MM.1S (cell line): ENCODE measurements around the gene RBP5.

ENCODE experiments used
- DNase-seq: peaks from one replicate; pipeline ENCODE4 v3.0.0-alpha.2; 2015
- H2AFZ ChIP-seq: fragments of 300-600 bp; sonication (generic); 2 replicates; pipeline ENCODE4 v1.6.0; 2016; ENCODE audit warnings: antibody characterized with exemption, low read length
- H3F3A ChIP-seq: fragments of 300-600 bp; sonication (generic); 2 replicates; pipeline ENCODE4 v1.6.1; 2016; ENCODE audit warnings: mild to moderate bottlenecking, antibody characterized with exemption, low read length, moderate library complexity, mixed read lengths; ENCODE audit not compliant: insufficient read depth
- H3K27ac ChIP-seq: fragments of 300-600 bp; sonication (generic); 2 replicates; pipeline ENCODE4 v1.5.1; 2016; ENCODE audit warnings: mild to moderate bottlenecking, low read length
- H3K27me3 ChIP-seq: fragments of 300-600 bp; sonication (generic); replicated peaks from 2 replicates; pipeline ENCODE4 v1.6.0; 2016; ENCODE audit warnings: low read length; ENCODE audit not compliant: insufficient read depth
- H3K36me3 ChIP-seq: fragments of 300-600 bp; sonication (generic); replicated peaks from 2 replicates; pipeline ENCODE4 v1.6.1; 2016; ENCODE audit warnings: mild to moderate bottlenecking, low read length, mixed read lengths; ENCODE audit not compliant: insufficient read depth
- H3K4me1 ChIP-seq: fragments of 300-600 bp; sonication (generic); 2 replicates; pipeline ENCODE4 v1.6.1; 2016; ENCODE audit warnings: low read length, mixed read lengths
- H3K4me2 ChIP-seq: fragments of 300-600 bp; sonication (generic); 2 replicates; pipeline ENCODE4 v1.6.0; 2016; ENCODE audit warnings: low read depth, low read length
- H3K4me3 ChIP-seq: fragments of 300-600 bp; sonication (generic); 2 replicates; pipeline ENCODE4 v1.5.1; 2016; ENCODE audit warnings: low read length, mixed read lengths
- H3K79me2 ChIP-seq: fragments of 300-600 bp; sonication (generic); 2 replicates; pipeline ENCODE4 v1.6.1; 2016; ENCODE audit warnings: mixed run types, low read length, mixed read lengths
- H3K9ac ChIP-seq: fragments of 300-600 bp; sonication (generic); 2 replicates; pipeline ENCODE4 v1.6.1; 2016; ENCODE audit warnings: low read length, mixed read lengths
- H3K9me2 ChIP-seq: fragments of 300-600 bp; sonication (generic); replicated peaks from 2 replicates; pipeline ENCODE4 v1.6.1; 2016; ENCODE audit warnings: mild to moderate bottlenecking, low read length, mixed read lengths; ENCODE audit not compliant: insufficient read depth
- H3K9me3 ChIP-seq: fragments of 300-600 bp; sonication (generic); replicated peaks from 2 replicates; pipeline ENCODE4 v1.6.1; 2016; ENCODE audit warnings: mild to moderate bottlenecking, low read length, mixed read lengths; ENCODE audit not compliant: insufficient read depth
- H4K20me1 ChIP-seq: fragments of 300-600 bp; sonication (generic); 2 replicates; pipeline ENCODE4 v1.6.1; 2016; ENCODE audit warnings: mild to moderate bottlenecking, low read length, moderate library complexity, mixed read lengths; ENCODE audit not compliant: insufficient read depth
- EZH2 ChIP-seq: fragments of 300-600 bp; sonication (generic); optimal IDR thresholded peaks from 2 replicates; pipeline ENCODE3; 2017; ENCODE audit warnings: low read depth, mild to moderate bottlenecking, antibody characterized with exemption, low read length, mixed read lengths
- EZH2phosphoT487 ChIP-seq: fragments of 300-600 bp; sonication (generic); IDR thresholded peaks from 2 replicates; pipeline ENCODE4 v1.6.1; 2018; ENCODE audit warnings: antibody characterized with exemption, low read length
- TF ChIP-seq, protein P1 (sequence below): fragments of 300-600 bp; sonication (generic); IDR thresholded peaks from 2 replicates; pipeline ENCODE4 v1.5.1; 2016; ENCODE audit warnings: antibody characterized with exemption, low read length, mixed read lengths

RBP5 gene

DNA sequence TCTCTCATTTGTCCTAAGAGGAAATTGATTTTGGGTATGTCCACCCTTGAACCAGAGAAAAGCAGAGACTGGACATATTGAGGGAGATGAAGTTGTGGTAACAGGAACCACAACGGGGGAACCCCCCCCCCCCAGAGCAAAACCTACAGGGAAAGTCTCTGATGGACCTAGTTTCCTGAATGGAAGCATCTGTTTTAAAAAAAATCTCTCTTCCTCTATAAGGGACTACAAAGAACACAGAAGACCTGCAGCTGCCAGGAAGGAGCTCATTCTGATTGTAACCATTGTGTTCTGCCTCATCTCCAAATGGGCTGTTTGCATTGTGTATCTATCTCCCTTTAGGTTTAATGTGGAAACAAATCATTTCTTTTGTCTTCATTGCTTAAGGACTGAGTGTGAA is 54.7 kb downstream of the RBP5 start:
- Histone ChIP-seq H3K9ac (no peak overlapping the region), H3K79me2 (no peaks in the 10 kb centered on the region), H3K9me3 (no peaks in the 10 kb centered on the region), H3K4me1 (no peaks in the 10 kb centered on the region), H2AFZ (no peak overlapping the region), H3K36me3 (no peaks in the 10 kb centered on the region), H3K27me3 (no peaks in the 10 kb centered on the region), H3K4me3 (no peak overlapping the region), H3K27ac (no peak overlapping the region), H3K9me2 (no peaks in the 10 kb centered on the region), H3K4me2 (no peak overlapping the region), H3F3A (no peaks in the 10 kb centered on the region), H4K20me1 (no peaks in the 10 kb centered on the region)
- TF ChIP-seq EZH2 (no peak), EZH2phosphoT487 (no peak)
- TF ChIP-seq, protein P1, sequence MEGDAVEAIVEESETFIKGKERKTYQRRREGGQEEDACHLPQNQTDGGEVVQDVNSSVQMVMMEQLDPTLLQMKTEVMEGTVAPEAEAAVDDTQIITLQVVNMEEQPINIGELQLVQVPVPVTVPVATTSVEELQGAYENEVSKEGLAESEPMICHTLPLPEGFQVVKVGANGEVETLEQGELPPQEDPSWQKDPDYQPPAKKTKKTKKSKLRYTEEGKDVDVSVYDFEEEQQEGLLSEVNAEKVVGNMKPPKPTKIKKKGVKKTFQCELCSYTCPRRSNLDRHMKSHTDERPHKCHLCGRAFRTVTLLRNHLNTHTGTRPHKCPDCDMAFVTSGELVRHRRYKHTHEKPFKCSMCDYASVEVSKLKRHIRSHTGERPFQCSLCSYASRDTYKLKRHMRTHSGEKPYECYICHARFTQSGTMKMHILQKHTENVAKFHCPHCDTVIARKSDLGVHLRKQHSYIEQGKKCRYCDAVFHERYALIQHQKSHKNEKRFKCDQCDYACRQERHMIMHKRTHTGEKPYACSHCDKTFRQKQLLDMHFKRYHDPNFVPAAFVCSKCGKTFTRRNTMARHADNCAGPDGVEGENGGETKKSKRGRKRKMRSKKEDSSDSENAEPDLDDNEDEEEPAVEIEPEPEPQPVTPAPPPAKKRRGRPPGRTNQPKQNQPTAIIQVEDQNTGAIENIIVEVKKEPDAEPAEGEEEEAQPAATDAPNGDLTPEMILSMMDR: no peak
- no peak for DNase-seq
